Heart left ventricle (tissue), 16 donors: ENCODE data around the gene ASIC3. TPM values are rescaled to one million over a fixed set of nuclear protein-coding genes. Genes with fewer than 3 reads are reported as not detected.

ENCODE experiments used
- ATAC-seq, 4 donors: fragments of 200-7000 bp; cut with Tn5 transposase; one replicate each; pipeline ENCODE4 v1.9.1; 2020 to 2022; ENCODE audit warnings: moderate library complexity in 4 of 4, mild to moderate bottlenecking in 3 of 4, moderate number of reproducible peaks in 1 of 4
- DNase-seq, 5 donors: peaks; one replicate each; pipeline ENCODE4 v3.0.0-alpha.2; 2020
- H3K27ac ChIP-seq, 12 donors: fragments of 200-600 bp; sonication (generic) in 4 of 12; one replicate each; pipeline versions ENCODE4 v1.5.0 to v1.8.0; 2016 to 2022; ENCODE audit warnings: mild to moderate bottlenecking in 2 of 12
- H3K27me3 ChIP-seq, 9 donors: fragments of 200-600 bp; sonication (generic) in 2 of 9; one replicate each; pipeline versions ENCODE4 v1.5.1 to v1.8.0; 2016 to 2022; ENCODE audit warnings: mild to moderate bottlenecking in 3 of 9
- H3K36me3 ChIP-seq, 9 donors: fragments of 200-600 bp; sonication (generic) in 2 of 9; one replicate each; pipeline versions ENCODE4 v1.5.0 to v1.8.0; 2018 to 2022; ENCODE audit warnings: mild to moderate bottlenecking in 2 of 9
- H3K4me1 ChIP-seq, 12 donors: fragments of 200-600 bp; sonication (generic) in 4 of 12; one replicate each; pipeline versions ENCODE4 v1.5.0 to v1.8.0; 2016 to 2022; ENCODE audit warnings: mild to moderate bottlenecking in 3 of 12
- H3K4me3 ChIP-seq, 12 donors: fragments of 200-600 bp; sonication (generic) in 4 of 12; one replicate each; pipeline versions ENCODE4 v1.5.0 to v1.8.0; 2017 to 2022; ENCODE audit warnings: mild to moderate bottlenecking in 9 of 12, moderate library complexity in 4 of 12
- H3K9me3 ChIP-seq, 12 donors: fragments of 200-600 bp; sonication (generic) in 4 of 12; one replicate each; pipeline versions ENCODE4 v1.5.0 to v1.8.0; 2016 to 2022; ENCODE audit warnings: mild to moderate bottlenecking in 1 of 12
- CTCF ChIP-seq, 12 donors: fragments of 200-600 bp; sonication (generic) in 4 of 12; IDR thresholded peaks; one replicate each; pipeline versions ENCODE4 v1.5.0 to v1.8.0; 2018 to 2022; ENCODE audit warnings: antibody characterized with exemption in 12 of 12, mild to moderate bottlenecking in 5 of 12
- POLR2A ChIP-seq, 2 donors: fragments of 450-650 bp; IDR thresholded peaks; one replicate each; pipeline ENCODE4 v1.6.1; 2017; ENCODE audit warnings: antibody characterized with exemption in 2 of 2, mild to moderate bottlenecking in 2 of 2, moderate library complexity in 2 of 2
- WGBS, 4 donors: extraction: QIAGEN DNeasy Blood & Tissue Kit in 2 of 4; methylation state at CpG; one replicate each; pipeline versions ENCODE4 v1.1.5 to v1.1.7; 2013 to 2018; 5-methylcytosine and 5-hydroxymethylcytosine counted together
- intact Hi-C, 10 donors: fragments of 100-400 bp; cut with DNase I; formaldehyde crosslinking; loops; one replicate each; pipeline versions ENCODE4 v1.11.1 to v1.14.2; 2022
- polyA plus RNA-seq, 2 donors: library from polyadenylated mRNA; stranded (reverse); fragments of 200-250 nt; gene quantifications; one replicate each; pipeline ENCODE4 v1.2.3, GENCODE V29; 2013
- total RNA-seq, 9 donors: library from RNA; depleted of rRNA in 2 of 9; stranded (reverse); fragments of >200 nt in 2 of 9; fragmentation: NEBNext Ultra II Directional in 3 of 9; extraction: Animal tissue kit (Norgen Biotek cat#: 25700) in 3 of 9; gene quantifications; one replicate each; pipeline versions ENCODE4 v1.1.0 to v1.2.4, GENCODE V29; 2016 to 2023
- donor health status: ischemic (EF 13 %, LVEDD 7.1; RV severe dilation, severe dysfunction).
- donor health status: healthy with polysubstance abuse.
- donor health status: DM: no; HTN: yes; CAD: no.
- donor health status: DM: no; HTN: no; CAD: no.
- donor health status: ischemic (EF 25% LVEDD 6.9; RV normal size, moderate dysfunction).
- donor health status: ischemic (EF 25% LVEDD 5.7; RV mildly dilated, moderate dysfunction).
- donor health status: healthy.
- donor health status: DM: yes; HTN: yes; CAD: no.
- donor health status: ischemic (EF 35%, LVEDD 5.7; RV mildly dilated, moderate dysfunction).
- donor health status: nonischemic (EF 11% LVEDD 7.7; RV severe dilation, severe dysfunction).
- donor health status: DM: yes; HTN: yes; CAD: no.
- donor health status: PGD.
- donor health status: ischemic (EF 29% LVEDD 5.4; RV normal size, mild dysfunction).
- donor health status: nonischemic (EF 23%, LVEDD 6.1; RV moderate dilation, normal function).

Gene ASIC3
- total and polyA plus RNA-seq, 11 donors, result 2.7 to 12.9 (median 4.8) TPM

DNA sequence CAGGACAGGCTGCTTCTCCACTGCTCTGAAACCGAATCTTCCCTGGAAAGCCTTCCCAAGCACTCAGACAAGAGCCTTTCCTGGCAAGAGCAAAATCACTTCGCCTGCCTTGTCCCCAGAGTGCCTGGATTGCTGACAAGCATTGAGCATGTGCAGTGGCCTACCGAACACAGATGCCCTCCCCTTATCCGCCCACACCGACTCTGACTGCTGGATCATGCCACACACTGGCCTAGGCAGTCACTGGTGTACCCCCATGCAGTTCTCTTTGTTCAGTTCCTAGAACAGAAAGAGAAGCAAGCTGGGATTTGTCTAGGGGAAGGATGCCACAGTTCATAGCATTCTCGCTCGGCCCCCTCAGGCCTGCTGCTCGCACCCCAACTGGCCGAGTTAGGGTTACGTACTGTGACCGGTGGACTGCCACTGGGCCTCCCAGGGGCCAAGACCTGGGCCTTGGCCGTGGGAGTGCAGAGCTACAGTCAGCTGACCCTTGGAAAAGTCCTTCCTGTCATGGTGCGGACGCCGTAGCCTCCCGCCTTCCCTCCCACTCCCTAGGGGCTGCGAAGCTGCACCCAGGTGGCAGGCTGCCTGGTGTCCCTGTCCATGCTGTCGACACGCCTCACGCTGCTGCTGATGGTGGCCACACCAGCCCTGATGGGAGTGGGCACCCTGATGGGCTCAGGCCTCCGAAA is 13.2 kb upstream of the ASIC3 start:
- intact Hi-C loops, result loop anchor here in 1 of 10 donors (2.0 kb wide), 1 partner anchor 22 kb away; the partner anchor contains the start of gene CDK5
- Histone ChIP-seq H3K36me3 (peaks cover 0 to 52% (median 38%) of the 10 kb centered on the region in 9 donors), H3K4me3 (no peak overlapping the region), H3K4me1 (peaks cover 7 to 35% (median 20%) of the 10 kb centered on the region in 12 donors), H3K9me3 (no peaks in the 10 kb centered on the region), H3K27me3 (no peaks in the 10 kb centered on the region), H3K27ac (peak overlapping the region in 8 of 12 donors; percentile 2 to 71 (median 52))
- TF ChIP-seq CTCF (IDR thresholded peaks at IDR 0.05) (no peak), POLR2A (IDR thresholded peaks at IDR 0.05) (no peak)
- DNase-seq (peak in 2 of 5 donors; percentile 59 to 65), ATAC-seq (peak; percentile 49 to 76 (median 62))
- WGBS, 4 donors, result 72 to 74% (median 73%) methylated on average over 20 to 21 of the region's 21 CpGs

DNA sequence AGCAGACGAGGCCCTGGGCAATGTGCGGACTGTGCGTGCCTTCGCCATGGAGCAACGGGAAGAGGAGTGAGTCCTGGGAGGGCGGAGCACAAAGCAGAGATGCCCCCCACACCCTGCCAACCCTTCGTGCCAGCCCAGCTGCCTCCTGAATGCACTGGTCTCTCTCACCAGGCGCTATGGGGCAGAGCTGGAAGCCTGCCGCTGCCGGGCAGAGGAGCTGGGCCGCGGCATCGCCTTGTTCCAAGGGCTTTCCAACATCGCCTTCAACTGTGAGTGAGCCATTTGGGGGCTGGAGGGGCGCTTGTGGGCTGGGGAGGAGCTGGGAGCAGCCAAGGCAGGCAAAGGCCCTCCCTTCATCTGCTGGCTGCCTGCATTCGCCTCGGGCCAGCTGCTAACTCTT is 12.4 kb upstream of the ASIC3 start:
- Histone ChIP-seq H3K27me3 (no peaks in the 10 kb centered on the region), H3K27ac (peak overlapping the region in 2 of 12 donors; percentile 1 to 7), H3K36me3 (peaks cover 0 to 52% (median 38%) of the 10 kb centered on the region in 9 donors), H3K9me3 (no peaks in the 10 kb centered on the region), H3K4me3 (peak overlapping the region in 2 of 12 donors; percentile 7 to 11), H3K4me1 (peaks cover 7 to 37% (median 21%) of the 10 kb centered on the region in 12 donors)
- 85 to 94% (median 88%) methylated on average over 6 to 17 of the region's 17 CpGs for WGBS, 4 donors
- no peak for TF ChIP-seq CTCF (IDR thresholded peaks at IDR 0.05)
- TF ChIP-seq POLR2A (IDR thresholded peaks at IDR 0.05), result no peak
- DNase-seq (no peak), ATAC-seq (no peak)
- intact Hi-C loops, result loop anchor here in 1 of 10 donors (2.0 kb wide), 1 partner anchor 21 kb away; the partner anchor contains the start of gene CDK5

- ATAC-seq (peak; percentile 65 to 85 (median 74)), DNase-seq (peak; percentile 59 to 90 (median 69))
- Histone ChIP-seq H3K27ac (peak overlapping the region in 11 of 12 donors; percentile 5 to 70 (median 41)), H3K27me3 (no peaks in the 10 kb centered on the region), H3K4me1 (peaks cover 7 to 35% (median 21%) of the 10 kb centered on the region in 12 donors), H3K9me3 (no peaks in the 10 kb centered on the region), H3K36me3 (peaks cover 0 to 54% (median 42%) of the 10 kb centered on the region in 9 donors), H3K4me3 (no peak overlapping the region)
- intact Hi-C loops, result no loop called here
- WGBS, 4 donors, result 37 to 47% (median 44%) methylated on average over 10 to 12 of the region's 12 CpGs
- TF ChIP-seq CTCF (IDR thresholded peaks at IDR 0.05) (no peak), POLR2A (IDR thresholded peaks at IDR 0.05) (peak in 1 of 2 donors; percentile 33)
Measured at GRCh38 chr7:151038951-151039849, 9.1 kb upstream of the ASIC3 start.
